Astrocyte of the spinal cord (primary cell): ENCODE data around the gene ITSN2.

Experiments used
- DNase-seq: peaks from one replicate; pipeline ENCODE4 v3.0.0; 2011; ENCODE audit warnings: low read depth, low spot score
- H3K4me3 ChIP-seq: 2 replicates; pipeline ENCODE4 v1.5.1; 2011; ENCODE audit warnings: low read depth, mild to moderate bottlenecking, low read length, moderate library complexity
- CTCF ChIP-seq: IDR thresholded peaks from 2 replicates; pipeline ENCODE4 v1.5.1; 2012; ENCODE audit warnings: low read depth, mild to moderate bottlenecking, low read length, inconsistent platforms
- in situ Hi-C: cut with HindIII; loops from 2 replicates; pipeline ENCODE4 v1.10.0; 2017; ENCODE audit warnings: low sequenced_read_pairs

Gene ITSN2

GRCh38 chr2:24304098-24304497 is 56.2 kb downstream of the ITSN2 start:
- peak; percentile 71 for DNase-seq
- H3K4me3 ChIP-seq: no peak overlapping the region
- TF ChIP-seq CTCF: no peak
- in situ Hi-C loops: no loop called here

GRCh38 chr2:24301599-24301998 is 58.7 kb downstream of the ITSN2 start:
- in situ Hi-C loops: no loop called here
- TF ChIP-seq CTCF: no peak
- DNase-seq: no peak
- no peak overlapping the region for H3K4me3 ChIP-seq

GRCh38 chr2:24297663-24298062 is 62.7 kb downstream of the ITSN2 start:
- no peak overlapping the region for H3K4me3 ChIP-seq
- in situ Hi-C loops: no loop called here
- DNase-seq: no peak
- no peak for TF ChIP-seq CTCF

- TF ChIP-seq CTCF: no peak
- in situ Hi-C loops: no loop called here
- H3K4me3 ChIP-seq: no peak overlapping the region
- no peak for DNase-seq
Measured at GRCh38 chr2:24287171-24287570, 73.2 kb downstream of the ITSN2 start.

- no peak overlapping the region for H3K4me3 ChIP-seq
- in situ Hi-C loops: no loop called here
- TF ChIP-seq CTCF: no peak
- DNase-seq: no peak
Measured at GRCh38 chr2:24285484-24286152, 74.7 kb downstream of the ITSN2 start.

- no peak overlapping the region for H3K4me3 ChIP-seq
- in situ Hi-C loops: no loop called here
- TF ChIP-seq CTCF: no peak
- no peak for DNase-seq
Measured at GRCh38 chr2:24280645-24281044, 79.7 kb downstream of the ITSN2 start.

- in situ Hi-C loops: no loop called here
- no peak for DNase-seq
- H3K4me3 ChIP-seq: no peak overlapping the region
- no peak for TF ChIP-seq CTCF
Measured at GRCh38 chr2:24280161-24280560, 80.2 kb downstream of the ITSN2 start.
